AG09319 (cell line): Measurements from ENCODE around the gene PEX11A.
A peak's percentile ranks its signal among the peaks of the same experiment; 100 is the strongest.

Source experiments
- DNase-seq: peaks from one replicate; pipeline ENCODE4 v3.0.0-alpha.2; 2010; ENCODE audit warnings: low read depth; ENCODE audit errors: extremely low read depth
- CTCF ChIP-seq: IDR thresholded peaks from 2 replicates; pipeline ENCODE4 v1.5.1; 2011; ENCODE audit warnings: low read depth, mild to moderate bottlenecking, inconsistent platforms, low read length, moderate library complexity

Gene PEX11A

GRCh38 chr15:89677381-89677780 lies 13.2 kb downstream of the PEX11A start:
- no peak for DNase-seq
- TF ChIP-seq CTCF: no peak

GRCh38 chr15:89675606-89676005 lies 14.9 kb downstream of the PEX11A start:
- no peak for DNase-seq
- TF ChIP-seq CTCF: no peak

GRCh38 chr15:89674526-89674925 lies 16.0 kb downstream of the PEX11A start:
- no peak for TF ChIP-seq CTCF

GRCh38 chr15:89673165-89673512 lies 17.4 kb downstream of the PEX11A start:
- DNase-seq: no peak
- peak; percentile 17 for TF ChIP-seq CTCF

More at GRCh38 chr15:89674526-89674925, 16.0 kb downstream of the PEX11A start:
- DNase-seq: no peak

- DNase-seq: no peak
- TF ChIP-seq CTCF: no peak
These were observed 18.1 kb downstream of the PEX11A start for GRCh38 chr15:89672221-89673164.

GRCh38 chr15:89671687-89672086 lies 18.9 kb downstream of the PEX11A start:
- DNase-seq: no peak
- no peak for TF ChIP-seq CTCF

- no peak for DNase-seq
- TF ChIP-seq CTCF: no peak
These were observed 19.5 kb downstream of the PEX11A start for GRCh38 chr15:89670971-89671560.
